ENCODE measurements around the gene CSNK1A1.
"Not testable (repeated sequence)": the region's sequence is repeated elsewhere in the genome, so short reads cannot be mapped to it uniquely, and the experiment has no call there.

Gene CSNK1A1

DNA sequence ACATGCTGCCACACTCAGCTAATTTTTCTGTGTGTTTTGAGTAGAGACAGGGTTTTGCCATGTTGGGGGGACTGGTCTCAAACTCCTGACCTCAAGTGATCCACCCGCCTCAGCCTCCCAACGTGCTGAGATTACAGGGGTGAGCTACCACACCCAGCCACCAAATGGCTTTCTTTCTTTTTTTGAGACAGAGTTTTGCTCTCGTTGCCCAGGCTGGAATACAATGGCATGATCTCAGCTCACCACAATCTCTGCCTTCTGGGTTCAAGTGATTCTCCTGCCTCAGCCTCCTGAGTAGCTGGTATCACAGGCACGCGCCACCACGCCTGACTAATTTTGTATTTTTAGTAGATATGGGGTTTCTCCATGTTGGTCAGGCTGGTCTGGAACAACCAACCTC lies 15.5 kb downstream of the CSNK1A1 start:
- H3K27ac ChIP-seq (ENCODE audit: low read length); H3K36me3 ChIP-seq (ENCODE audit: control insufficient read depth, insufficient read depth, low read length); DNase-seq (ENCODE audit: low read depth, low spot score); H3K9me3 ChIP-seq (ENCODE audit: control insufficient read depth, insufficient read depth, low read length); H3K4me3 ChIP-seq (ENCODE audit: low read length); H3K4me1 ChIP-seq (ENCODE audit: control insufficient read depth, insufficient read depth, low read length); H3K27me3 ChIP-seq (ENCODE audit: control insufficient read depth, insufficient read depth, low read length): not testable (repeated sequence)
- no CpG with 5 or more reads among the region's 6 CpGs for WGBS (ENCODE audit: insufficient coverage, insufficient read length)

DNA sequence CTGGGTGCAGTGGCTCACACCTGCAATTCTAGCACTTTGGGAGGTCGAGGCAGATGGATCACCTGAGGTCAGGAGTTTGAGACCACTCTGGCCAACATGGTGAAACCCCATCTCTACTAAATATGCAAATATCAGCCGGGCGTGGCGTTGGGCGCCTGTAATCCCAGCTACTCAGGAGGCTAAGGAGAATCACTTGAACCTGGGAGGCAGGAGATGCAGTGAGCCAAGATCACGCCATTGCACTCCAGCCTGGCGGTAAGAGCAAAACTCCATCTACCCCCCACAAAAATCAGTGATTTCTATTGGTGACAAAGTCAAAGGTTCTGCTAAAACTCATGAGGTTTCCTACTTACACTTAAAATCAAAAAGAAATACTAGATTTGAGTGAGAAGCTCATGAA lies 18.8 kb downstream of the CSNK1A1 start:
- DNase-seq (ENCODE audit: low read depth, low spot score) = no peak

DNA sequence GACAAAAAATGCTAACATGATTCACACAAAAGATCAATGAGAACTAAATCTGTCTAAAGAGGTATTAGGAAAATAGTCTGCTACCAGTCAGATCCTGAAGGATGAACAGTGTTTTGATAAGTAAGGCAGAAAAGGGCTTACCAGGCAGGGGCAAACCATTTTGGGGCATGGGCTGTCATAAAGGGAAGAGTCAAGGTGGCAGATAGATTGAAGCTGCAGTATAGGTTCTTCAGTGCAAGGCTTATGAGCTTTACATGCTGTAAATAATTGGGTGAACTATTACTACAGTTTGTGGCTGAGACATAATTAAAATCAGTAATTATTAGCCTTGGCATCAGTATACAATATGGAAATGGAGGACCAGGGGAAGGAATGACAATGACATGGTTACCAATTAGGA lies 21.8 kb downstream of the CSNK1A1 start:
- H3K4me3 ChIP-seq (ENCODE audit: low read length) = no peak overlapping the region
- H3K27me3 ChIP-seq (ENCODE audit: control insufficient read depth, insufficient read depth, low read length) = no peaks in the 10 kb centered on the region
- H3K36me3 ChIP-seq (ENCODE audit: control insufficient read depth, insufficient read depth, low read length) = no peaks in the 10 kb centered on the region
- H3K9me3 ChIP-seq (ENCODE audit: control insufficient read depth, insufficient read depth, low read length) = no peaks in the 10 kb centered on the region
- no peak overlapping the region for H3K27ac ChIP-seq (ENCODE audit: low read length)
- no peak for DNase-seq (ENCODE audit: low read depth, low spot score)
- no peaks in the 10 kb centered on the region for H3K4me1 ChIP-seq (ENCODE audit: control insufficient read depth, insufficient read depth, low read length)

More for the DNA sequence above, 18.8 kb downstream of the CSNK1A1 start:
- Histone ChIP-seq H3K4me3 (ENCODE audit: low read length) (no peak overlapping the region), H3K27me3 (ENCODE audit: control insufficient read depth, insufficient read depth, low read length) (no peaks in the 10 kb centered on the region), H3K36me3 (ENCODE audit: control insufficient read depth, insufficient read depth, low read length) (no peaks in the 10 kb centered on the region), H3K9me3 (ENCODE audit: control insufficient read depth, insufficient read depth, low read length) (no peaks in the 10 kb centered on the region), H3K4me1 (ENCODE audit: control insufficient read depth, insufficient read depth, low read length) (0 out of 2 replicates have a peak, but pooled peaks cover 2% of the 10 kb centered on the region), H3K27ac (ENCODE audit: low read length) (no peak overlapping the region)
- WGBS (ENCODE audit: insufficient coverage, insufficient read length) = no CpG with 5 or more reads among the region's 7 CpGs

DNA sequence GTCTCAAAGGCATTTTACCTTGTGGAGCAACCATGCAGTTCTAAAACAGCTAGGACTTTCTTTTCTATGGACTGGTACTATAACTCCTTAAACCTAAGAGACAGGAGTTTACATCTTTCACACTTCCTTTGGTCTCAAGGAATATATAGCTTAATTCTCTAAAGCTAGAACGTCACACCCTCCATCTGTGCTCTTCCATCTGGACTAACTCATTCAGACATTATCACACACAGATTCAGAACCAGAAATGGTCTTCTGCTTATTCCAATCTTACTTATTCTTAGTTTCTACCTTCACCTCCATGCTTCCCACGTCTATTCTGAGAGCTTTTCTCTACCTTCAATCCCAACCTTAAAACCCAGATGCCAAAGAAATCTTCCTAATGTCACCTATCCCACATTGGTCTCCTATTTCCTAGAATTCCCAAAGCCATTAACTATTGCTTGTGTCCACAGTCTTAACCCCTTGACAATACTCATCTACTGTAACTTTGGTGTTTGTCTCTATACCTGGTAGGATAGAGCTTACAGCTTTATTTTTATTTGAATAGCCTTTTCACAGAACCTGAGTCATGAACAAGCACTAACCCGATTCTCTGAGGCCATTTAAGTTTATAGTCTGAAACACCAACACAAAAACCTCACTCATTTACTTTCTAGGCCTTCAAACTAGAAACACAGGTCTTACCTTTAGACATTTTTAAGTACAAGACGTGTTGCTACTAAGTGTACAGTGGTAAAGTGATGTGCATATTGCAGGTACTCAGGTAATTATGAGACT lies 22.8 kb downstream of the CSNK1A1 start:
- no peak for DNase-seq (ENCODE audit: low read depth, low spot score)
- no CpG with 5 or more reads among the region's 4 CpGs for WGBS (ENCODE audit: insufficient coverage, insufficient read length)
- no peaks in the 10 kb centered on the region for H3K4me1 ChIP-seq (ENCODE audit: control insufficient read depth, insufficient read depth, low read length)
- no peaks in the 10 kb centered on the region for H3K27me3 ChIP-seq (ENCODE audit: control insufficient read depth, insufficient read depth, low read length)
- H3K27ac ChIP-seq (ENCODE audit: low read length) = no peak overlapping the region
- no peaks in the 10 kb centered on the region for H3K9me3 ChIP-seq (ENCODE audit: control insufficient read depth, insufficient read depth, low read length)
- no peaks in the 10 kb centered on the region for H3K36me3 ChIP-seq (ENCODE audit: control insufficient read depth, insufficient read depth, low read length)
- H3K4me3 ChIP-seq (ENCODE audit: low read length) = no peak overlapping the region

DNA sequence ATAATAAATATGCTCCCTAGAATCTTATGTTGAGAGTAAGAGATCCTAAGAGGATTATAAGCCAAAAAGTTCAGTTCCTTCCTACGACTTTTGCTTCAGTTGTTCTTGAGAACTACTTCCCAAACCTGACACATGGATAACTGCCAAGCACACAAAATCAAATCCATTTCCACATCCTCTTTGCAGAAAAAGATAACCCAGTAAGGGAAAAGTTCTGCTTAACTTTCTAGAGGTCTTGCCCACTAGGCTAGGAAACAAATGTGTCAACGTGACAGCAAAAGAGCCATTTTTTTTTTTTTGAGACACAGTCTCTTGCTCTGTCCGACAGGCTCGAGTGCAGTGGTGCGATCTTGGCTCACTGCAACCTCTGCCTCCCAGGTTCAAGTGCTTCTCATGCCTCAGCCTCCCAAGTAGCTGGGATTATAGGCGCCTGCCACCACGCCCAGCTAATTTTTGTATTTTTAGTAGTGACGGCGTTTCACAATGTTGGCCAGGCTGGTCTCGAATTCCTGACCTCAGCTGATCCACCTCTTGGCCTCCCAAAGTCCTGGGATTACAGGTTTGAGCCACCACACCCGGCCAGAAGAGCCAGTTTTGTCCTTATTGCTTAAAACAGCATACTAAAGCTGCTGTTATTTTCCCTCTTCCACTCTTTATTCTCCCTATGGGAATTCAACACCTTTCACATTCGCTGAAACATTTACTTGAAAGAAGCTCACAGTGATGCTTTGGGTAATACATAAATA lies 24.2 kb downstream of the CSNK1A1 start:
- Histone ChIP-seq H3K27me3 (ENCODE audit: control insufficient read depth, insufficient read depth, low read length) (no peaks in the 10 kb centered on the region), H3K36me3 (ENCODE audit: control insufficient read depth, insufficient read depth, low read length) (no peaks in the 10 kb centered on the region), H3K27ac (ENCODE audit: low read length) (no peak overlapping the region), H3K4me3 (ENCODE audit: low read length) (no peak overlapping the region), H3K4me1 (ENCODE audit: control insufficient read depth, insufficient read depth, low read length) (no peaks in the 10 kb centered on the region), H3K9me3 (ENCODE audit: control insufficient read depth, insufficient read depth, low read length) (no peaks in the 10 kb centered on the region)
- WGBS (ENCODE audit: insufficient coverage, insufficient read length) = no CpG with 5 or more reads among the region's 12 CpGs
- DNase-seq (ENCODE audit: low read depth, low spot score) = no peak

DNA sequence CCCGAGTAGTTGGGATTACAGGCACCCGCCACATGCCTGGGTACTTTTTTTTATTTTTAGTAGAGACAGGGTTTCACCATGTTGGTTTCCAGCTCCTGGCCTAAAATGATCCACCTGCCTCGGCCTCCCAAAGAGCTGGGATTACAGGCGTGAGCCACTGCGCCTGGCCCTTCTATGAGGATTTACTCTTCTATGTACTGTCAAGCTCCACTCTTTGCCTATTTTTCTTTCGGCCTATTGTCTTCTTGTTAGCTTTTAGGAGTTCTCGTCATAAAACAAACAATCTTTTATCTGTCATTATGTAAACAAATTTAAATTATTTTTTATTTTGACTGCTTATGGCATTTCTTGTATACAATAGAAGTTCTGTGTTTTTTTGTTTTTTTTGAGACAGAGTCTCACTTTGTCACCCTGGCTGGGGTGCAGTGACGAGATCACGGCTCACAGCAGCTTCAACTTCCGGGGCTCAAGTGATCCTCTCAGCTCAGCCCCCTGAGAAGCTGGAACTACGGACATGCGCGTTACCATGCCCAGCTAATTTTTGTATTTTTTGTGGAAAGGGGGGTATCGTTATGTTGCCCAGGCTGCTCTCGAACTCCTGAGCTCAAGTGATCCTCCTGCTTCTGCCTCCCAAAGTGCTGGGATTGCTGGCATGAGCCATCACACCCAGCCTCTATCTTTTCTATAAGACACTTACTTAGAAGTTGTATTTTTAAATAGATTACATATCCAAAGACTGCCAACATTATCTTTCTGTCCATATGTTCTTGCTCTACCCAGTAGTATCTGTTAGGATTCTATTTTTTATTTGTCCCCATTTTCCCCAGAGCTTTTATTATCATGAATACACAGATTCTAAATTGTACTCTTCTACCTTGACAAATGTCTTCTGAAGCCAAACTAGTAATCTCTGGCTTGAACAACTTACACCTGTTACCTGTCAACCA lies 29.2 kb downstream of the CSNK1A1 start:
- Histone ChIP-seq H3K4me3 (ENCODE audit: low read length) (no peak overlapping the region), H3K27ac (ENCODE audit: low read length) (no peak overlapping the region), H3K27me3 (ENCODE audit: control insufficient read depth, insufficient read depth, low read length) (no peaks in the 10 kb centered on the region), H3K9me3 (ENCODE audit: control insufficient read depth, insufficient read depth, low read length) (no peaks in the 10 kb centered on the region), H3K36me3 (ENCODE audit: control insufficient read depth, insufficient read depth, low read length) (no peaks in the 10 kb centered on the region), H3K4me1 (ENCODE audit: control insufficient read depth, insufficient read depth, low read length) (no peaks in the 10 kb centered on the region)
- DNase-seq (ENCODE audit: low read depth, low spot score) = no peak
- WGBS (ENCODE audit: insufficient coverage, insufficient read length) = no CpG with 5 or more reads among the region's 15 CpGs

DNA sequence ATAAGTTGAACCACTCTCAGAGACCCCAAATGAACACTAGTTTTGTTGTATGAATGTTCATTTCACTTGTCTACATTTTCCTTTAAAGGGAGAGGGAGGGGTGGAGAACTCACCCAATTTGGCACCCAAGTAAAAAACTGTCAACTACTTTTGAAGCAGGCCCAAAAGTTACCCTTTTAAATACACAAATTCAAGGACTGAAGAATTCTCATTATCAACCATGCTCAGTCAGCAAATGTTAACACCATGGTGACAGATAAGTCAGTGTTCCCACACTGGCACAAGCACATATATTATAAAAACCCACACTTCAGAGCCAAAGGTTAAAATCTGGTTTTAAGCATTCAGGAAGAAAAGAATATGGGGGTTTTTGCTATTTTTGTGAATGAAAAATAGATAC lies 31.6 kb downstream of the CSNK1A1 start:
- no peaks in the 10 kb centered on the region for H3K4me1 ChIP-seq (ENCODE audit: control insufficient read depth, insufficient read depth, low read length)
- no peaks in the 10 kb centered on the region for H3K27me3 ChIP-seq (ENCODE audit: control insufficient read depth, insufficient read depth, low read length)
- H3K27ac ChIP-seq (ENCODE audit: low read length) = no peak overlapping the region
- no peaks in the 10 kb centered on the region for H3K36me3 ChIP-seq (ENCODE audit: control insufficient read depth, insufficient read depth, low read length)
- DNase-seq (ENCODE audit: low read depth, low spot score) = no peak
- H3K9me3 ChIP-seq (ENCODE audit: control insufficient read depth, insufficient read depth, low read length) = no peaks in the 10 kb centered on the region
- H3K4me3 ChIP-seq (ENCODE audit: low read length) = no peak overlapping the region

DNA sequence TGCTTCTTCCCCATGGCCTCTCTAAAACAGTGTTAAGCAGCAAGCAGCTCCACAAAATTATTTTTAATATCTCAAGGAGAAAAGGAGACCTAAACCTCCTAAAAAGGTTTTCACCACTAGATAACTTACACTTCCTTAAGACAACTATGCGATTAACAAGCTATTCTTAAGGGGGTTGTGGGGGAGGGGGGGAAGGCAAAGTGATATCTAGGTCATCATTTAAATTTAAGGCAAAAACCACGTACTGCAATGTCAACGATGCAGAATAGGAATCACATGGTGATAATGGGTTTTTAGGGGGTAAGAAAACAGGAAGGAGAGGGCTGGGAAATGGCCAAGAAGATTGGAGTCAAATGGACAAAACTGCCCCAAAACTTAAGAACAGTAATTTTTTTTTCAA lies 32.6 kb downstream of the CSNK1A1 start:
- H3K36me3 ChIP-seq (ENCODE audit: control insufficient read depth, insufficient read depth, low read length) = no peaks in the 10 kb centered on the region
- H3K27ac ChIP-seq (ENCODE audit: low read length) = no peak overlapping the region
- H3K4me1 ChIP-seq (ENCODE audit: control insufficient read depth, insufficient read depth, low read length) = no peaks in the 10 kb centered on the region
- no peak overlapping the region for H3K4me3 ChIP-seq (ENCODE audit: low read length)
- H3K9me3 ChIP-seq (ENCODE audit: control insufficient read depth, insufficient read depth, low read length) = no peaks in the 10 kb centered on the region
- no CpG with 5 or more reads among the region's 3 CpGs for WGBS (ENCODE audit: insufficient coverage, insufficient read length)
- no peaks in the 10 kb centered on the region for H3K27me3 ChIP-seq (ENCODE audit: control insufficient read depth, insufficient read depth, low read length)
- DNase-seq (ENCODE audit: low read depth, low spot score) = no peak

DNA sequence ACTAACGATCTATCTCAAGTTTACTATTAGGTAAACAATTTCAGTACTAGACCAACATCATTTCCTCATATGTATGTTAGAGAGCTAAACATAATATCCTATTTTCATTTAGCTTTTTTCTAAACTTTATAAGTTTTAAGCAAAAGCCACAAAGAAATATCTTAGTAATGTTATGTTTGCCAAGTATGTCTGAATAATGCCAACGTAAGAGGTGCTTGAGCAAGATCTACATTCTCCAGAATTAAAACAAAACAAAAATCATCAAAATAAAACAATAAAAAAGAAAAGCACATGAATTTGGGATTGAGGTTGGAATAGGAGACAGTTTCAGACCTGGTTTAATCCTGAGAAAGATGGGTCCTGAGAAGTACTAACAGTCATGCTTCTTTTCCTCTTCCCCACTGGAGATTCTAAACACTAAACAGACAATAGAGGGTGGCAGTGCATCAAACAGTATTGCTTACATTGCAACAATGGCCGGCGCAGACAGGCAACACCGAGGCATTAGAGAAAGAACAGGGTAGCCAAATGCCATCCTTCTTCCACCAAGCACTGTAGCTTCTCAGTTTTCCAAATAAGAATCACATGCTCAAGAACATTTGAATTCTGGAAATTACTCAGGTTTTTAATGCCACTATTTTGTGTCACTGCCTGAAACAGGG lies 33.6 kb downstream of the CSNK1A1 start:
- H3K27ac ChIP-seq (ENCODE audit: low read length) = no peak overlapping the region
- H3K27me3 ChIP-seq (ENCODE audit: control insufficient read depth, insufficient read depth, low read length) = no peaks in the 10 kb centered on the region
- no peak overlapping the region for H3K4me3 ChIP-seq (ENCODE audit: low read length)
- no peaks in the 10 kb centered on the region for H3K9me3 ChIP-seq (ENCODE audit: control insufficient read depth, insufficient read depth, low read length)
- no peak for DNase-seq (ENCODE audit: low read depth, low spot score)
- no peaks in the 10 kb centered on the region for H3K4me1 ChIP-seq (ENCODE audit: control insufficient read depth, insufficient read depth, low read length)
- no peaks in the 10 kb centered on the region for H3K36me3 ChIP-seq (ENCODE audit: control insufficient read depth, insufficient read depth, low read length)
- WGBS (ENCODE audit: insufficient coverage, insufficient read length) = 88% methylated on average over 1 of the region's 5 CpGs

DNA sequence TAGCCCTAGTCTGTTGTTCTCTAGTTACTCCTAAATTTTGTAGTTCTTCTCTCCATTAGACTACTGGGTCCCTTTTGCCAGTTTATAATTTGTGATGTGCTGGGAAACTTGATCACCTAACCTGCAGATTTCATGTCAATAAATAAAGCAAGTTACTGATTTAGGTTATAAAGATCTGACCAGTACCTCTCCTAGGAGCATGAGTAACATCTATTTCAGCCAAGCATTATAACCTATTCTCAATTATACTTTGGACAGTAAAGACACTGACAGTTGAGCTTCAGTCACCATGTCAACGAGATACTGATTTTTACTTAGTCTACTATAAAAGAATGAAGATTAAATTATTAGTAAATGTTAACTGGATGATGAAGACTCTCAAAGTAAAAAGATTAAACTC lies 36.7 kb downstream of the CSNK1A1 start:
- Histone ChIP-seq H3K27me3 (ENCODE audit: control insufficient read depth, insufficient read depth, low read length) (no peaks in the 10 kb centered on the region), H3K4me3 (ENCODE audit: low read length) (no peak overlapping the region), H3K36me3 (ENCODE audit: control insufficient read depth, insufficient read depth, low read length) (peaks cover 12% of the 10 kb centered on the region), H3K4me1 (ENCODE audit: control insufficient read depth, insufficient read depth, low read length) (no peaks in the 10 kb centered on the region), H3K27ac (ENCODE audit: low read length) (no peak overlapping the region), H3K9me3 (ENCODE audit: control insufficient read depth, insufficient read depth, low read length) (no peaks in the 10 kb centered on the region)
- WGBS (ENCODE audit: insufficient coverage, insufficient read length) = no CpG with 5 or more reads among the region's 1 CpG
- DNase-seq (ENCODE audit: low read depth, low spot score) = no peak
